ENCODE results near the gene KLHDC3.
A peak's percentile ranks its signal among the peaks of the same experiment; 100 is the strongest.
"Not testable (repeated sequence)": the region's sequence is repeated elsewhere in the genome, so short reads cannot be mapped to it uniquely, and the experiment has no call there.

KLHDC3 gene

GRCh38 chr6:43032326-43032725 lies 18.3 kb downstream of the KLHDC3 start:
- DNase-seq: no peak

DNA sequence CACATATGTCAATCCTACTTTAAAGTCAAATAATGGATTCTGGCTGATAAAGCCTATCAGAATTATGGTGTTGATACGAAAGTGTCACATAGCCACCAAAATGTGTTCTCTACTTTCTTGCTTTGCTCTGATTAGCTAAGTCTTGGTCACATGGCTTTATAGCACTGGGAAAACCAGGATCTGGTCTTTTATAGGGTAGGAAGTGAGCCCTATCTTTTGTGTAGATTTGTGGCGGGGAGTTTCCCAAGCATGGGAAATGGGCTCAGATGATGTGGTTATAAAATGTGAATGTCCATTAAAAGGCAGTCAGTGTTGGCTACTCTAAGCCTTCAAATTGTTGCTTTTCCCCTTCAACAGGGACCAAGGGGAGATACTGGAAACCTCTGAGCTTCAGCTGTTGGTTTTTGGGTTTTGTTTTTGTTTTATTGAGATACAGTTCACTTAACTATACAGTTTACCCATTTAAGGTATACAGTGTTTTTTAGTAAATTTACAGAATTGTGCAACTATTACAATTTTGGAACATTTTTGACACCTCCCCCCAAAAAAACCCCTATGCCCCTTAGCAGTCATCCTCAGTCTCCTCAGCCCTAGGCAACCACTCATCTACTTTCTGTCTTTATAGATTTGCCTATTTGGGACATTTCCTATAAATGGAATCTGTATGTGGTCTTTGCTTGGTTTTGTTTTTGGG lies 19.6 kb downstream of the KLHDC3 start:
- no peak for DNase-seq

GRCh38 chr6:43034190-43034525 lies 20.1 kb downstream of the KLHDC3 start:
- no peak for DNase-seq

DNA sequence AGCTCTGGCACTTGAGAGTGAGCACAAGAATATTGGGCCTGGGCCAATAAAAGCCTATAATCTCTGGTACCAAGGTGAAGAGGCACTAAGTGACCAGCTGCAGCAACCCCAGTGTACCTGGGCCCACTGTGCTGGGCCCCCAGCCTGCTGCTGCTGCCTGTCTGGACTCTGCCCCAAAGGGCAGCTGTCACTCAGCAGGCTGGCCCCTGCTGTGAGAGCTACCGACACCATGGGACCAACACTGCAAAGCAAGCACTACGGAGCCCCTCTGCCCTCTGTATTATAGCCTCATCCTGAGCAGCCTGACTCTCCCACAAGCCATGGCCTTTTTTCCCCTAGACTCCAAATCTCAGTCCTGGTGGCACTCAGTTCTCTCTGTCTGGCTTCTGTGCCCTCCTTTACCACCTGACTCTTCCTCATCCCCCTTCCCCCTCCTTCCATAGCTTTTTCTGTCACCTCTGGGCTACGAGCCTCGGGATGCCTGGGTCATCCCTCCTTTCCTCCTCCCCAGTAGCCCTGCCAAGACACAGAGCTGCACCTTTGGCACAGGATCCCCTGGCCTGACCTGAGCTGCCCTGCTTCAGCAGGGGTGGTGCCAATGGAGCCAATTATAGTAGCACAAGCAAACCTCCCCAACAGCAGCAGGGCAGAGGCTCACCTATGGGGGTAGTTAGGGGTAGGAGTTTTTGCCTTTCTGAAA lies 21.6 kb downstream of the KLHDC3 start:
- no peak for DNase-seq

DNA sequence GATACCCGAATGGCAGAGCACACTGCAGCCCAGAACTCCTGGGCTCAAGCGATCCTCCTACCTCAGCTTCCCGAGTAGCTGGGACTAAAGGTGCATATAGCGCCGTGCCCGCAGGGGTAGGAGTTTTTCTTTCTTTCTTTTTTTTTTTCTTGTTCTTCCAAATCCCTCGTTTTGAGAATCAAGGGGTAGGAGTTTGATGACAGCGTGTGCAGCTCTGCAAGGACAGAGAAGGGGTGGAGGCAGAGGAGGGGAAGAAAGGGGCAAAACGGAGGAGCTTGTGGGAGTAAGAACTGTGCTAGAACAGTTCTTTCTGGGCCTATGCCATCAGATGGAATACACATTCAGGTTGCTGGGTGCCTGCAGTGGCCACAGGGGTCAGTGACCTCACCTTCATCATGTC lies 22.7 kb downstream of the KLHDC3 start:
- DNase-seq: no peak

GRCh38 chr6:43037197-43037596 lies 23.1 kb downstream of the KLHDC3 start:
- no peak for DNase-seq

DNA sequence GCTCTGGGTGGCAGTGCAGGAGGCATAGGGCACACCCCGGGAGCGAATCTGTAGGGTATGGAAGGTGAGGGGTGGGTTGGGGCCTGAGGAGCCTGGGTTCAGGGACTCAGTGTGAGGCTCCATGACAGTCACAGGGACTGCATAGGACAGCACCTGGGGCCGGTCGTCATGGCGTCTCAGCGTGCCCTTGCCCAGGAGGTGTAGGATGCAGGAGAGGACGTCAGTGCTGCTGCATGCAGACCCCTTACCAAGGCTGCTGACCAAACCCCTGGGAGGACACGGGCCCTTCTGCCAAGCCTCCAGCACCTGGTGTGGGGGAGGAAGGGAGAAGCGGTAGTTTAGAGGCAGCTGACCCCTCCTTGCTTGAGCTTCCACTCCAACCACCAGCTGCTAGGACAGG lies 23.7 kb downstream of the KLHDC3 start:
- DNase-seq: no peak

GRCh38 chr6:43038727-43039126 lies 24.7 kb downstream of the KLHDC3 start:
- no peak for DNase-seq

DNA sequence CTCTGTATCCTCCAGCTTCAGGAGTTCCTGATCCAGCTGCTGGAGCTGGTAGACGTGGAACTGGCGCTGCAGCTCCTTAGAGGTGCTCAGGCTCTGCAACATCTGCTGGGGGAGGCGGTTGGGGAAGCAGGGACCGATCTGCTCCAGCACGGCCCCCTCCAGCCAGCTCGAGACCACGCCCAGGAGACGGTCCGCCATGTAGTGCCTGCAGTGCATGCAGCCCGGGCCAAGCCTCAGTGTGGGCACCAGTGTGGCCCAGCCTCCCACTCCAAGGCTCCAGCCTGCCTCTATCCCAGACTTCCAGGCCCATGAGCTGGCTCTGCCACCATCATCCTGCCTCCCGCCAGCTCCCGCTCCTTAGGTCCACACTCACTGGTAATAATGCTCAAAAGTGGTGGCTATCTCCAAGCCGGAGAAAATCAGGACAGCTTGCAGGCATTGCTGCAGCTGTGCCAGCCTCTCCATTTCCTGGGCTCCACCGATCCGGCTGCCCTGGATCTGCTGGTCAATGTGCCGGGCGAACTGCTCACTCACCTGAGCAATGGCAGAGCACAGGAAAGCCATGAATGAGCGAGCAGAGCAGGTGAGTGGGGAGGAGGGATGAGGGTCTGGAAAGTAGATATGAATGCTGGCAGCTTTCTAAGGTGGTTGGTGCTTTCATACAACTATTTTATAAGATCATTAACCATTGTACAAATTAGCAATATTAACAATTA lies 26.7 kb downstream of the KLHDC3 start:
- no peak for DNase-seq

GRCh38 chr6:43041475-43041874 lies 27.4 kb downstream of the KLHDC3 start:
- DNase-seq: not testable (repeated sequence)

DNA sequence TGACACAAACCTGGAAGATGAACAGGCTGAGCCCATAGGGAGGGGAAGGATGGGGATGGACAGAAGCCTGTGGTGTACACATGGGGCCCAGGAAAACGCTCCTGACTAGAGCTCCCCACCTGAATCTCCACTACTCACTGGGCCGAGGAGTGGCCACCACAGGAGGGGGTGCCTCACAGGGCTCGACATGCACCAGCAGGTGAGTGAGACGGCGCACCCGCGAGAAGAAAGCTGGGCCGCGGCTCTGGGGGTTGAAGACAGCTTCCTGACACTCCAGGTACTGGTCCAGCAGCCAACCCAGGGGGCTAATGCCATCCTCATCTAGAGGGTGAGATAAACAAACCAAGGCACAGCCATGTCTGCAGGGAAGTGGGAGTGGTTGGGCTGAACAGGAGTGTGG lies 29.3 kb downstream of the KLHDC3 start:
- no peak for DNase-seq

DNA sequence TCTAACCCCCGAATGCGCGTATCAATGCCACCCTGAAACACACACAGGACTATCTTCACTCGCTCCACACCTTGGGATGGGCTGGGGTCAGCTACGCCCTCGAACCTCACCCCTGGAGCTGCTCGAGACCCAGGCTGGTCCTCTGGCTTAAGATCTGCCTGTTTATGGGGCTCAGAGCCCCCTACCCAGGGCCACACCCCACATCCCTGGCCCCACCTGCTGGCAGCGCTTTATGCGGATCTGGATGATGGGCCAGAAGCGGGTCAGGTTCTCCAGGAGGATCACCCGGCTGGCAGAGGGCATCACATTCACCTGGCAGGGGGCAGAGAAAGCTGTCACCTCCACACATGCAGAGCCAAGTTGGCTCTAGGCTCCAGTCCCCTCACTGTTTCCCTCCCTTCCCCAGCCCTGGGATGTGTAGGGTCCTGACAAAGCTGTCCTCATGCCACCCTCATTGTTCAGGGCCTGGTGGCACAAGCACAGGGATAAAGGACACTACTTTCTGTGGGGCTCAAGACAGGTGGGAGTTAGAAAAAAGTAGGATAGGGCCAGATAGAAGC lies 31.4 kb downstream of the KLHDC3 start:
- no peak for DNase-seq

GRCh38 chr6:43047998-43048397 lies 33.9 kb downstream of the KLHDC3 start:
- no peak for DNase-seq

GRCh38 chr6:43050981-43051380 lies 36.9 kb downstream of the KLHDC3 start:
- no peak for DNase-seq

DNA sequence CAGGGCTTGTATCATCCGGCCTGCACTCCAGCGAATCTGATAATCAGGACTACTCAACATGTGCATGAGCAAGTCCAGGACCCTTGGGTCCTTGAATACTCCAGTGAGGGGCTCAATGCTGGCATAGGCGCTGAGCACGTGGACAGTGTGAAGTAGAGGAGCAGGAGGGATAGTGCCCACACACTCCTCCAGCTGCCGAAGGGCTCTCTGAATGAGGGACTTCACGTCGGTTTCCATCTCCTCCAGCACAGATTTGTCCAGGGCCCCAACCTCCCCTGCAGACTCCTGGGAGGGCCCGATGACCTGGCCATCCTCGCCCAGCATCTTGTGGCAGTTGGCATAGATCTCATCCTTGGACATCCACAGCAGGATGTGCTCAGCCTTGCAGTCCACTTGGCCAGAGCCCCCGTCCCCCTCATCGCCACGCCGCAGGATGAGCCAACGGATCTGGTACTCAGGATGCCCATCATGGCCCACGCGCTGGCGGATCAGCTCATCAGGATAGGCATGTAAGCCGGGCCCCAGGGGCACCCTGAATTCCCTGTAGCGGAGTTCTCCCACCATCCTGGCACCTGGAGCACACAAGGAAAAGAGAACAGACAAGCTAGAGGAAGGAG lies 38.3 kb downstream of the KLHDC3 start:
- DNase-seq: no peak

DNA sequence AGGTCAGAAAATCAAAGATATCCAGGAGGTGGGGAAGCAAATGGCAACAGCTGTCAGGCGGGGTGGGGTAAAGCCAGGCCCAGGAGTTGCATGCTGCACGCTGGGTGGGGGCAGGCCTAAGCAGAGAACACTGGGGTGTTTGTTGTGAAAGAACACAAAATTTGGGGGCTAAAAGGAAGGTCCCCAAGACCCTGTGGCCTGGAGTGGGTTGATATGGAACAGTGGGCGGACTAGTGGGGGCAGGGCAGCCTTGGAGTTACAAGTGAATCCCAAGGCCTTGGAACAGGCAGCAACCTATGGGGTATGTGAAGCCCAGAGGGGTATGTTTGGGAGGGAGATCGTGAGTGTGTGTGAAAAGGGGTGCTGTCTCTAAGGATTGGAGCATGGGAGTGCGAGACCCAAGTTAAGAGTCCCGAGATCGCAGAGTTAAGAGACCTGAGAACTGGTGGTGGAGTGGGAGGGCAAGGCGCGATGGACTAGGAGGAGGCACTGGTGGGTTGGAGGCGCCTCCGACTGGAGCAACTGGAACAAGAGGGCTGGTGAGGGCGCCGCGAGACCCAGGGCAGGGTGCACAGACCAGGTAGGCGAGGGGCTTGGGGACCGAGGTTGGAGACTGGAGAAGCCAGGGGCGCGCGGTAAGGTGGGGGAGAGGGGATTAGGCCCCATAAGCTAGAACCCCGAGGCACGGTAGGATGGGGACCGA lies 38.9 kb downstream of the KLHDC3 start:
- no peak for DNase-seq

GRCh38 chr6:43053545-43054205 lies 39.6 kb downstream of the KLHDC3 start, which contains the start of gene CUL7:
CUL7 (minus strand) TSS chr6:43053851; CDS start chr6:43052788, 1,063 bp downstream.
- DNase-seq: peak; percentile 89

DNA sequence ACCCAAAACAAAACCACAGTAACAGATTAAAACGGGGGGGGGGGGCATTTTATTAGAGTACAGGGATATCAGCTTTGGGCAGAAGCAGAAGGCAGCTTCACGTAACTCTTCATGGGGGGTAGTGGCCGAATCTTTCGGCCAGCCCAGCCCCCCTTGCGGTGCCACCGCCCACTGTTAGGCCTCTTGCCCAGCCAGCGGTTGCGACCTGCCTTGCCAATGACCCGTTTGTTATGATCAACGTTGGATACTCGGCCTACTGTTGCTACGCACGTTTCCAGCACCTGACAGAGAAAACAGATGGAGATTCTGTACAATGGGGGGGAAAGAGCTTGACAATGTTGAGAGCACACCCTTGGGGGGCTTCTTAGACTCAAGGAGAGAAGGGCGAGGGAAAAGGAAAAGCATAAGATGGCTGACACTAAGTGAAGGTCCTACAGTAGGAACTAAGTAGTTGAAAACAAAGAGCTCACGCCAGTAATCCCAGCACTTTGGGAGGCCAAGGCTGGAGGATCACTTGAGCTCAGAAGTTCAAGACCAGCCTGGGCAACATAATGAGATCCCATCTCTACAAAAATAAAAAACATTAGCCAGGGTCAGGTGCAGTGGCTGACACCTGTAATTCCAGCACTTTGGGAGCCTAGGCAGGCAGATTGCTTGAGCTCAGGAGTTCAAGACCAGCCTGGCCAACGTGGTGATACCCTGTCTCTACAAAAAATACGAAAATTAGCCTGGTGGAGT lies 40.3 kb downstream of the KLHDC3 start:
- DNase-seq: no peak

DNA sequence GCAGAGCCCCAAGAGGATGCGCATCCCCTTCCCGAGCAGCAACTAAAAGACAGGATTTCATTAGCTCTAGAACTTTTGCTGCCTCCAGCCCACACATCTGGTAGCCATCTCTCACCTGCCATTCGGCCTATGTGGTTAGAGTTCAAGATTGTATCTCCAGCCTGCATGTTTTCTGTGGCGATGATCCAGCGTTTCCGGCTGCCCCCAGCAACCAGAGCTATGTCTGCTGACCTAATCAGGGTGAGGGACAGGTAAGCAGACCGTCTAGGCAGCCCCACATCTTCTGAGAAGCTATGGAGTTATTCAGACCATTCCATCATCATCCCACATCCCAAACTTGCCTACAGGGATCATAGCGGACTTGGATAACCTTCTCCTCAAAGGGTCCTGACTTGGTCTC lies 41.9 kb downstream of the KLHDC3 start:
- DNase-seq: no peak

DNA sequence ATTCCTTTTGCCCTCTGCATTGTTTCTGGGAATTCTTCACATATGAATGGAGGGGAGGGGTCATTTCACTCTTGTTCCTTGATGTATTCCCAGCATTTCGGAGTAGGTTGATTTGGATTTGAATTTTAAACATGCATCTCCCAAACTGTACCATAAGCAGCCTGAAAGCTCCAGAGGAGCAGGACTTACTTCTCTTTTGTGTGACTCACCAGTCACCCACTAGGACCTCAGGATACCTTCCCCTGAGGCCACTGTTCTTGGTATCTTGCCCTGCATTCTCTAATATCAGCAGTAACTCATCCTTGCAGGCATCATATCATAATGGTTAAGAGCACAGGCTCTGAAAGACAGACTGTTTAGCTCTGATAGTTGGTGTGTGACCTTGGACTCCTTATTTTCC lies 44.5 kb downstream of the KLHDC3 start:
- DNase-seq: no peak

All from GDM1 (cell line).